CD4-positive, CD25-positive, alpha-beta regulatory T cell (primary cell): Measurements from ENCODE around the gene POLD4. TPM values are rescaled to one million over a fixed set of nuclear protein-coding genes. Genes with fewer than 3 reads are reported as not detected.

Experiments
- ATAC-seq, 2 donors: fragments of 150-1000 bp; cut with Tn5 transposase; one replicate each; pipeline ENCODE4 v1.10.0; 2021; ENCODE audit warnings: low read depth in 2 of 2, moderate number of reproducible peaks in 2 of 2, moderate library complexity in 1 of 2
- DNase-seq, 3 donors: peaks; one replicate each; pipeline versions ENCODE4 v3.0.0 to v3.0.0-alpha.2; 2012 to 2022; ENCODE audit warnings: mixed read lengths in 1 of 3
- H3K27ac ChIP-seq: one replicate; pipeline ENCODE4 v1.7.0; 2013; ENCODE audit warnings: mild to moderate bottlenecking, low read length; ENCODE audit not compliant: insufficient read depth, poor library complexity, severe bottlenecking
- H3K27me3 ChIP-seq: one replicate; pipeline ENCODE4 v1.7.0; 2013; ENCODE audit warnings: low read length; ENCODE audit not compliant: control insufficient read depth, insufficient read depth
- H3K36me3 ChIP-seq: one replicate; pipeline ENCODE4 v1.7.0; 2013; ENCODE audit warnings: mild to moderate bottlenecking, low read length, moderate library complexity; ENCODE audit not compliant: control insufficient read depth, insufficient read depth
- H3K4me1 ChIP-seq: 2 replicates; pipeline ENCODE4 v1.7.0; 2013; ENCODE audit warnings: mild to moderate bottlenecking, low read length; ENCODE audit not compliant: insufficient read depth, control insufficient read depth, poor library complexity, severe bottlenecking
- H3K4me3 ChIP-seq: one replicate; pipeline ENCODE4 v1.7.0; 2013; ENCODE audit warnings: low read depth, mild to moderate bottlenecking, low read length, moderate library complexity
- H3K9me3 ChIP-seq, 2 experiments: 1 replicate in 1 of 2; 2 replicates in 1 of 2; pipeline ENCODE4 v1.7.0; 2013; ENCODE audit warnings: low read length in 2 of 2, mild to moderate bottlenecking in 1 of 2, moderate library complexity in 1 of 2; ENCODE audit not compliant: control insufficient read depth in 2 of 2
- H3K27ac Mint-ChIP-seq, 3 donors: one replicate each; pipeline ENCODE4 v1.8.0; 2020 to 2022; ENCODE audit warnings: mild to moderate bottlenecking in 3 of 3, mixed read lengths in 3 of 3, moderate library complexity in 2 of 3
- H3K27me3 Mint-ChIP-seq: one replicate; pipeline ENCODE4 v1.8.0; 2022; ENCODE audit warnings: mild to moderate bottlenecking, mixed read lengths
- H3K36me3 Mint-ChIP-seq: one replicate; pipeline ENCODE4 v1.8.0; 2020; ENCODE audit warnings: mixed read lengths
- H3K4me1 Mint-ChIP-seq, 4 donors: one replicate each; pipeline ENCODE4 v1.8.0; 2020 to 2022; ENCODE audit warnings: mixed read lengths in 4 of 4, mild to moderate bottlenecking in 1 of 4
- H3K4me3 Mint-ChIP-seq, 4 donors: one replicate each; pipeline ENCODE4 v1.8.0; 2020 to 2022; ENCODE audit warnings: mild to moderate bottlenecking in 4 of 4, mixed read lengths in 4 of 4, moderate library complexity in 3 of 4
- H3K9me3 Mint-ChIP-seq, 7 donors: one replicate each; pipeline ENCODE4 v1.8.0; 2020 to 2022; ENCODE audit warnings: mixed read lengths in 7 of 7, mild to moderate bottlenecking in 3 of 7, moderate library complexity in 2 of 7
- polyA plus RNA-seq, 4 donors: library from polyadenylated mRNA; unstranded; fragments of 300-500 nt; fragmentation: Illumina TruSeq; gene quantifications; one replicate each; pipeline ENCODE4 v1.2.3, GENCODE V29; 2021
- total RNA-seq: library from RNA; stranded (reverse); gene quantifications from one replicate; pipeline ENCODE4 v1.2.3, GENCODE V29; 2022

Gene POLD4
- total and polyA plus RNA-seq, 5 donors from 2014 or later: 60.6 to 127 (median 117) TPM

DNA sequence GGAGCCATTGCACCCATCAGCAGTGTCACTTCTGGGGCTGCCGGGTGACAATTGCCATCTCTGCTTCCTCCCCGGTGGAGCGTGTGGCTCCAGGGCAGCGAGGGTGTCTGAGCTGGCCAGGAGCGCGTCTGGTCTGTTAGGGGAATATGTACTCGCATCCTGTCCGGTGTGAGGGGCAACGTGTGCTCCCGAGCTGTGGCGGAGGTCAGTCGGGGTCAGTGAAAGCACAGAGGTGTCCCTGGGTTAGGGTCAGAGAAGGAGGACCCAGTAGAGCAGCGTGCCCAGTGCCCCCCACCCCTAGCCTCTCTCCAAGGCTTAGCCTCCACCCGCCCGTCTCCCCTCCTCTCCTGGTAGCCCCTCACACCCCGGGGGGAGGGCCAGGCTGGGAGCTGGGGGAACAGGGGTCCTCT lies 18.6 kb upstream of the POLD4 start:
- DNase-seq: no peak
- Histone ChIP-seq H3K36me3 (no peaks in the 10 kb centered on the region), H3K27ac (no peak overlapping the region), H3K4me1 (peaks cover 38% of the 10 kb centered on the region), H3K27me3 (no peaks in the 10 kb centered on the region), H3K4me3 (no peak overlapping the region), H3K9me3 (no peaks in the 10 kb centered on the region)
- Mint-ChIP-seq H3K4me3 (peak overlapping the region; percentile 87 to 93 (median 90)), H3K9me3 (peaks cover 0 to 3% (median 0%) of the 10 kb centered on the region in 7 donors), H3K27ac (peak overlapping the region; percentile 60 to 90 (median 87)), H3K27me3 (peaks cover 47% of the 10 kb centered on the region), H3K36me3 (no peaks in the 10 kb centered on the region), H3K4me1 (peaks cover 5 to 53% (median 26%) of the 10 kb centered on the region in 4 donors)
- ATAC-seq: no peak

DNA sequence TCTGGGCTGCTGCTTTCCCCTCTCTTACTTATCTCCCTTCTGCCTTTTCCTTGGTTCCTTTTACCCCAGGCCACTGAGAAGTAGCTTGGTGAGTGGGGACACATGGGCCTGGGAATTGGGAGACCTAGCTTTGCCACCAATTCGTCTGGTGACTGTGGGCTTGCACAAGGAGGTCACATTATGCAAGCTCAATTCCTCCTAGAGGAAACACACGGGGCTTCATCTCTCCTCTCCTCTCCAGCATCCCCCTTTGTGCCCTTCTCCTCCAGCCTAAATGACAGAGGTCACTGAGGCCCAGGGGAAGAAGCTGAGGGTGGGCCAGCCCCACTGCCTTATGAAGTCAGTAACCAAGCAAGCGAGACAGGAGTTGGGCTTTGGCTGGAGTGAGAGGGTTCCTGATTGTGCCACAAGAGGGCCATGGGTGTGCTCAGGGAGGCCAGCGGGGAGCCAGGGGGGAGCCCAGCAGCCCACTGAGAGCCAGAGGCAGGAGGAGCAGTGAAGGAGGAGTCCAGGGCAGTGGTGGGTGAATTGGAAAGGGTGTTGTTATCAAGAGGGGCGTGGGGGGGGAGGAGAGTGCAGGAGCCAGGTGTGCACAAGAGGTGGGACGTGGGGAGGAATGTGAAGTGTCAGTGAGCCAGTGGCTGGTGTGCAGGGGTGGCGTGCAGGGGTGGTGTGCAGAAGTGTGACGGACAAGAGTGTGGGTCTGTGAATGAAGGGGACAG lies 18.0 kb upstream of the POLD4 start:
- peaks cover 0 to 3% (median 0%) of the 10 kb centered on the region in 7 donors for H3K9me3 Mint-ChIP-seq
- Histone ChIP-seq H3K36me3 (no peaks in the 10 kb centered on the region), H3K27me3 (no peaks in the 10 kb centered on the region), H3K4me3 (no peak overlapping the region), H3K4me1 (peaks cover 38% of the 10 kb centered on the region), H3K9me3 (no peaks in the 10 kb centered on the region), H3K27ac (no peak overlapping the region)
- H3K27me3 Mint-ChIP-seq: peaks cover 42% of the 10 kb centered on the region
- H3K27ac Mint-ChIP-seq: peak overlapping the region; percentile 87 to 93 (median 90)
- H3K4me3 Mint-ChIP-seq: peak overlapping the region; percentile 87 to 93 (median 90)
- ATAC-seq (peak in 1 of 2 donors; percentile 8), DNase-seq (peak in 2 of 3 donors; percentile 29 to 42)
- H3K36me3 Mint-ChIP-seq: no peaks in the 10 kb centered on the region
- H3K4me1 Mint-ChIP-seq: peaks cover 5 to 54% (median 26%) of the 10 kb centered on the region in 4 donors

DNA sequence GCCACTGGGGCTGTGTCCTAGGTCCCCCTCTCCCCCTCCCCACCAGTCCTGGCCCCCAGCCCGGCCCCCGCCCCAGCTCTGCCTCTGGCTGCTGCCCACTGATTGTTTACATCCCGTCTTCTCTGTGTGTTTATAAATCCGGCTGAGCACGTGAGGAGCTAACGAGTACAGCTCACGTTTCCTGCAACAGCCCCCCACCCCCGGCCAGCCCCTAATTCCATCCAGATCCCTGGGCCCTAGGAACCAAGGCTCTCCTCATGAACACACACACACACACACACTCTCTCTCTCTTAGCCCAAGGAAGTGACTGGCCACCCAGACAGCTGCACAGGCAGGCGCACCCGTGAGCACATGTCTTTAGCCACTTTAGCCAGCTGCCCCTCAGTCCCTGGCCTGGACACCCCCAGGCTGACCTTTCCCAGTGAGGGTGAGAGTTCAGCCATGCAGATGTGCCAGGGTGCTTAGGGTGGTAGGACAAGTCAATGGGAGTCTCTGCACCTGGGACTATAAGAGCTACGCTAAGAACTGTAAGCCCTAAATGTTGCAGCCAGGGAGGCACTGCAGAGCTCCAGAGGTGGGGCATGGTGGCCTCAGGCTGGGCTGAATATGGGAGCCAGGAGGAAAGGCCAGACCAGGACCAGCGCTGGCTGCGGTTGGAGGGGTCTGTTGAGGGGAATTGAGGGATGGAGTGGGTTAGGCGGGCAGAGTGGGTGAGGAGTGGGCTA lies 17.2 kb upstream of the POLD4 start:
- H3K9me3 Mint-ChIP-seq: peaks cover 0 to 1% (median 0%) of the 10 kb centered on the region in 7 donors
- peak overlapping the region; percentile 1 to 90 (median 62) for H3K4me3 Mint-ChIP-seq
- no peaks in the 10 kb centered on the region for H3K36me3 Mint-ChIP-seq
- peaks cover 5 to 59% (median 33%) of the 10 kb centered on the region in 4 donors for H3K4me1 Mint-ChIP-seq
- H3K27me3 ChIP-seq: no peaks in the 10 kb centered on the region
- H3K36me3 ChIP-seq: no peaks in the 10 kb centered on the region
- H3K27me3 Mint-ChIP-seq: peaks cover 44% of the 10 kb centered on the region
- peak overlapping the region in 2 of 3 donors; percentile 87 to 90 for H3K27ac Mint-ChIP-seq
- no peak for DNase-seq
- no peak overlapping the region for H3K27ac ChIP-seq
- no peaks in the 10 kb centered on the region for H3K9me3 ChIP-seq
- H3K4me1 ChIP-seq: peaks cover 35% of the 10 kb centered on the region
- no peak for ATAC-seq
- no peak overlapping the region for H3K4me3 ChIP-seq

DNA sequence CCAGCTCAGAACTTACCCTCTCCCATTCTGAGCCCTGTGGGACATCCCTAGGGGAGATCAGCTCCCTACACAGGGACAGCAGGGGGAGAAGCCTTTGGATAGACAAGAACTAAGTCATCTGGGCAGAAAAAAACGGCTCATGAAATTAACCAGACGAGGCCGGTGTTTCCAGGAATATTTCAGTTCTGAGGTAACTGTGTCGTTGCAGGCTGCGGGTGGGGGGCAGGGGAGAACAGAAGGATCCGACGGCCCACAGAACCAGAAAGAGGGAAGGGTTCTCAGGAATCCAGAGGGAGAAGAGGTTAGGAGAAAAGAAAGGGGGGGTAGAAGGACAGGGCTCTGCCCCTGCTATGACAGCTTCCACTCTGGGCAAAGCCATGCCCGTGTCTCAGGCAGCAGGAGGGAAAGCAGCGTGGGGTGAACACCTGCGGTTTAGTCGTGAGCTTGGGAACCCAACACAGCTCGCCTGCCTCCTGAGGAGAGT lies 16.5 kb upstream of the POLD4 start:
- peaks cover 1% of the 10 kb centered on the region for H3K36me3 Mint-ChIP-seq
- H3K4me1 Mint-ChIP-seq: peaks cover 5 to 64% (median 37%) of the 10 kb centered on the region in 4 donors
- Histone ChIP-seq H3K4me3 (no peak overlapping the region), H3K9me3 (no peaks in the 10 kb centered on the region), H3K27ac (no peak overlapping the region), H3K36me3 (no peaks in the 10 kb centered on the region), H3K4me1 (peaks cover 33% of the 10 kb centered on the region), H3K27me3 (no peaks in the 10 kb centered on the region)
- DNase-seq (no peak), ATAC-seq (no peak)
- H3K27ac Mint-ChIP-seq: peak overlapping the region; percentile 2 to 87 (median 83)
- peaks cover 45% of the 10 kb centered on the region for H3K27me3 Mint-ChIP-seq
- peaks cover 0 to 1% (median 0%) of the 10 kb centered on the region in 7 donors for H3K9me3 Mint-ChIP-seq
- peak overlapping the region in 1 of 4 donors; percentile 29 for H3K4me3 Mint-ChIP-seq

DNA sequence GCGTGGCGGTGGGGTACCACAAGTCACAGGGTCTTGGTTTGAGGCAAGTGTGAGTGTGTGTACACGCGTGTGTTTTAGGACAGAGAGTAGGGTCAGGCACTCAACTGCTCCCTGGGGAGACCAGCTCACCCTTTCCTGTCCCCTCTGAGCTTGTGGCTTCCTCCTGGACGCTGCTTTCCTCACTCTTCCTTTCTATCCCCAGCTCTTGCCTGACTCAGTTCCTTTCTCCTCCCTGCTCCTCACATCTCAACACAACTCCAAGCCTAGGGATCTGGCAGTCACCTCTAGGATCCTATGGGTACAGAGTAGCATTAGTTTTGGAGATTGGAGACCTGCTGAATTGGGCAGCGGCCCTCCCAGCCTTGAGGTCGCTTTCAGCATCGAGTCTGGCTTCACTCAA lies 15.9 kb upstream of the POLD4 start:
- Mint-ChIP-seq H3K4me3 (peak overlapping the region in 2 of 4 donors; percentile 29 to 47), H3K36me3 (peaks cover 7% of the 10 kb centered on the region), H3K4me1 (peaks cover 5 to 64% (median 40%) of the 10 kb centered on the region in 4 donors), H3K9me3 (peaks cover 0 to 1% (median 0%) of the 10 kb centered on the region in 7 donors), H3K27me3 (peaks cover 40% of the 10 kb centered on the region), H3K27ac (peak overlapping the region; percentile 2 to 87 (median 83))
- ATAC-seq (no peak), DNase-seq (no peak)
- no peaks in the 10 kb centered on the region for H3K27me3 ChIP-seq
- no peak overlapping the region for H3K4me3 ChIP-seq
- H3K36me3 ChIP-seq: no peaks in the 10 kb centered on the region
- H3K9me3 ChIP-seq: no peaks in the 10 kb centered on the region
- peaks cover 33% of the 10 kb centered on the region for H3K4me1 ChIP-seq
- H3K27ac ChIP-seq: peak overlapping the region; percentile 29

DNA sequence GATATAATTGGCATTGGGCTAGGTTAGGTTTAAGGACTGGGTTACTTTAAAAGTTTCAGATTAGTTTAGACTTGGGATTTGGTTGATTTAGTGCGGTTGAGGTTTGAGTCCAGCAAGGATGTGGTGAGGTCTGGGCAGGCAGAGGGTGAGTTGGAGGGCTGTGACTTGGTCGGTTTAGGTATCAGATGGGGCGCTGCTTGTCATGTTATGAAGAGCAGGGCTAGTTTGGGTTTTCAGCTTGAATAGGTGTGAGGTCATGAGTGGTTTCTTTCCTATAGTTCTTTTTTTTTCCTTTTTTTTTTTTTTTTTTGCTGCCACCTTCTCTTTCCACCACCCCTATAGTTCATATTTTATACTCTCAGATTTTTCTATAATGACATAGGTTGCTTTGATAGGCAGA lies 15.3 kb upstream of the POLD4 start:
- H3K27ac ChIP-seq: no peak overlapping the region
- peak overlapping the region in 2 of 4 donors; percentile 29 to 47 for H3K4me3 Mint-ChIP-seq
- DNase-seq: no peak

DNA sequence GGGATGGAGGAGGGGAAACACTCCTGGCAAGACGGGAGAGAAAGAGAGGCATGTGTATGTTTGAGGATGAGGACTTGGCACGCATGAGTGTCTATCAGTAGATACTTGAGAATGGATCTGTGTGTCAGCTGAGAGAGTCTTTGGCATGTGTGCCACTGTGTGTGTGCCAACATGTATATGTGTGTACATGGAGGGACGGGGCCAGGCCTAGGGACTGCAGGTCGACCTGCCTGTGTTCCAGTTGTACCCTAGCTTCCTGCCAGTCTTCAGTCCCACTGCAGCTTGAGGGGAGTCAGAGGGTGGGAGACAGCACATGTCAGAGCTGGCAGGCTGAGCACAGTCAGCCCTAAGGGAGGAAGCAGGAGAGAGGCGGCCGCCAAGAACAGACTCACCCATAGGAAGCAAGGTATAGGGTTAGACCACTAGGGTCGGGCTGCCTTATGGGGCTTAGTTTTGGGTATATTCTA lies 14.4 kb upstream of the POLD4 start:
- Histone ChIP-seq H3K9me3 (no peaks in the 10 kb centered on the region), H3K27me3 (no peaks in the 10 kb centered on the region), H3K4me1 (peaks cover 28% of the 10 kb centered on the region), H3K27ac (no peak overlapping the region), H3K36me3 (no peaks in the 10 kb centered on the region), H3K4me3 (no peak overlapping the region)
- Mint-ChIP-seq H3K4me3 (peak overlapping the region in 1 of 4 donors; percentile 29), H3K27ac (peak overlapping the region in 2 of 3 donors; percentile 62 to 72), H3K27me3 (peaks cover 30% of the 10 kb centered on the region), H3K36me3 (peaks cover 7% of the 10 kb centered on the region), H3K9me3 (no peaks in the 10 kb centered on the region), H3K4me1 (peaks cover 5 to 71% (median 40%) of the 10 kb centered on the region in 4 donors)
- DNase-seq (no peak), ATAC-seq (no peak)

More for the DNA sequence above, 15.3 kb upstream of the POLD4 start:
- peak overlapping the region in 2 of 3 donors; percentile 24 to 38 for H3K27ac Mint-ChIP-seq
- H3K36me3 Mint-ChIP-seq: peaks cover 7% of the 10 kb centered on the region
- H3K4me1 ChIP-seq: peaks cover 33% of the 10 kb centered on the region
- H3K4me1 Mint-ChIP-seq: peaks cover 5 to 66% (median 40%) of the 10 kb centered on the region in 4 donors
- H3K9me3 Mint-ChIP-seq: peaks cover 0 to 1% (median 0%) of the 10 kb centered on the region in 7 donors
- H3K9me3 ChIP-seq: no peaks in the 10 kb centered on the region
- H3K27me3 Mint-ChIP-seq: peaks cover 34% of the 10 kb centered on the region
- no peaks in the 10 kb centered on the region for H3K27me3 ChIP-seq
- no peaks in the 10 kb centered on the region for H3K36me3 ChIP-seq
- H3K4me3 ChIP-seq: no peak overlapping the region
- ATAC-seq: no peak
